ENCODE data around the gene GMPS.

DNA sequence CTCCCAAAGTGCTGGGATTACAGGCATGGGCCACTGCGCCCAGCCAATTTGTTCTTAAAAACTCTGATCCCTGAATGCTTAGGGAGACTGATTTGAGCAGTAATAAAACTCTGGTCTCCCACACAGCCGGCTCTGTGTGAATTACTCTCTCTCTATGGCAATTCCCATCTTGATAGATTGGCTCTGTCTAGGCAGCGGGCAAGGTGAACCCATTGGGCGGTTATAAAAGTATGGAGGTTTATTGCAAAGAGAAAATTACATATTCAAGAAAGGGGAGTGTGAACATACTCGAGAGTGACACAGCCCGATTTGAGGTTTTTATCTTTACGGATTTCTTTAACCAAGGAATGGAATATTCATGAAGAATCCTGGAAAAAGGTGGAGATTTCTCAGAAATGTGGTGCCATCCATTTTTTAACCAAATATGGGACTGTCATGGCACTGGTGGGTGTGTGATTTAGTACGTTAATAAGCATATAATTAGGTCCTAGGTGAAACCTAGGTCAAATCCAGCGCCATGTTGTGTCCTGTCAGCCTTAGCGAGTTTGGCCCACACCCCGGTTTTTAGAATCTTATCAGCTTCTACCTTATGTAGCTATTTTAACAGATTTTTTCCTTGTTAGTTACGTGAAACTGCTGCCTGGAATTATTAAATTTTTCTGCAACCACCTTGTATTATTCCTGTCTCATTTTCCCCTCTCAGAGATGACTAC, 7.2 kb upstream of the GMPS start:
- no peak for TF ChIP-seq GATA1 (IDR thresholded peaks at IDR 0.05; ENCODE audit: low read depth, low read length)
- no peak for TF ChIP-seq POLR2A (IDR thresholded peaks at IDR 0.05; ENCODE audit: low read length)
